HepG2 (cell line): Measurements from ENCODE around the gene CACNG1.

Experiments used
- ETS1 ChIP-seq: sonication (generic); formaldehyde crosslinking; IDR thresholded peaks from 2 replicates; pipeline ENCODE4 v1.4.0; 2020; ENCODE audit warnings: missing genetic modification reagents
- IRF9 ChIP-seq: sonication (generic); formaldehyde crosslinking; IDR thresholded peaks from 2 replicates; pipeline ENCODE4 v1.8.0; 2022; ENCODE audit warnings: missing genetic modification reagents, mild to moderate bottlenecking, borderline replicate concordance
- KDM5A ChIP-seq: fragments of 200-600 bp; sonication (generic); IDR thresholded peaks from 2 replicates; pipeline ENCODE4 v1.7.0; 2018; ENCODE audit warnings: antibody characterized with exemption, mild to moderate bottlenecking, low read length, borderline replicate concordance
- MYPOP ChIP-seq: sonication (generic); formaldehyde crosslinking; IDR thresholded peaks from 2 replicates; pipeline ENCODE4 v1.8.1; 2023; ENCODE audit warnings: mild to moderate bottlenecking, moderate library complexity, missing genetic modification reagents
- POLR2A ChIP-seq, 2 experiments: IDR thresholded peaks; 2 replicates each; pipeline ENCODE4 v1.6.1; 2011; ENCODE audit warnings: low read depth in 2 of 2, low read length in 2 of 2, mild to moderate bottlenecking in 1 of 2, moderate library complexity in 1 of 2; ENCODE audit not compliant: insufficient read depth in 1 of 2
- POLR2AphosphoS5 ChIP-seq: IDR thresholded peaks from 2 replicates; pipeline ENCODE4 v1.6.1; 2012; ENCODE audit warnings: low read depth, low read length
- RELA ChIP-seq: sonication (generic); formaldehyde crosslinking; IDR thresholded peaks from 2 replicates; pipeline ENCODE4 v1.4.0; 2020; ENCODE audit warnings: missing genetic modification reagents
- TCF12 ChIP-seq, 2 experiments: fragments of 450-650 bp in 1 of 2; sonication (generic) in 1 of 2; formaldehyde crosslinking in 1 of 2; IDR thresholded peaks; 2 replicates each; pipeline versions ENCODE4 v1.6.1 to v1.8.0; 2017 to 2022; ENCODE audit warnings: antibody characterized with exemption in 1 of 2, mild to moderate bottlenecking in 1 of 2, missing genetic modification reagents in 1 of 2, moderate library complexity in 1 of 2
- ZBTB49 ChIP-seq: sonication (generic); formaldehyde crosslinking; IDR thresholded peaks from 2 replicates; pipeline ENCODE4 v1.4.0; 2020; ENCODE audit warnings: missing genetic modification reagents, borderline replicate concordance
- ZNF598 ChIP-seq: sonication (generic); formaldehyde crosslinking; IDR thresholded peaks from 2 replicates; pipeline ENCODE4 v1.5.1; 2020; ENCODE audit warnings: mild to moderate bottlenecking, missing genetic modification reagents, borderline replicate concordance
- TF ChIP-seq, protein P1 (sequence below): sonication (generic); formaldehyde crosslinking; IDR thresholded peaks from 2 replicates; pipeline ENCODE4 v1.4.0; 2020; ENCODE audit warnings: missing genetic modification reagents, mild to moderate bottlenecking, borderline replicate concordance

- TF ChIP-seq, protein P1, sequence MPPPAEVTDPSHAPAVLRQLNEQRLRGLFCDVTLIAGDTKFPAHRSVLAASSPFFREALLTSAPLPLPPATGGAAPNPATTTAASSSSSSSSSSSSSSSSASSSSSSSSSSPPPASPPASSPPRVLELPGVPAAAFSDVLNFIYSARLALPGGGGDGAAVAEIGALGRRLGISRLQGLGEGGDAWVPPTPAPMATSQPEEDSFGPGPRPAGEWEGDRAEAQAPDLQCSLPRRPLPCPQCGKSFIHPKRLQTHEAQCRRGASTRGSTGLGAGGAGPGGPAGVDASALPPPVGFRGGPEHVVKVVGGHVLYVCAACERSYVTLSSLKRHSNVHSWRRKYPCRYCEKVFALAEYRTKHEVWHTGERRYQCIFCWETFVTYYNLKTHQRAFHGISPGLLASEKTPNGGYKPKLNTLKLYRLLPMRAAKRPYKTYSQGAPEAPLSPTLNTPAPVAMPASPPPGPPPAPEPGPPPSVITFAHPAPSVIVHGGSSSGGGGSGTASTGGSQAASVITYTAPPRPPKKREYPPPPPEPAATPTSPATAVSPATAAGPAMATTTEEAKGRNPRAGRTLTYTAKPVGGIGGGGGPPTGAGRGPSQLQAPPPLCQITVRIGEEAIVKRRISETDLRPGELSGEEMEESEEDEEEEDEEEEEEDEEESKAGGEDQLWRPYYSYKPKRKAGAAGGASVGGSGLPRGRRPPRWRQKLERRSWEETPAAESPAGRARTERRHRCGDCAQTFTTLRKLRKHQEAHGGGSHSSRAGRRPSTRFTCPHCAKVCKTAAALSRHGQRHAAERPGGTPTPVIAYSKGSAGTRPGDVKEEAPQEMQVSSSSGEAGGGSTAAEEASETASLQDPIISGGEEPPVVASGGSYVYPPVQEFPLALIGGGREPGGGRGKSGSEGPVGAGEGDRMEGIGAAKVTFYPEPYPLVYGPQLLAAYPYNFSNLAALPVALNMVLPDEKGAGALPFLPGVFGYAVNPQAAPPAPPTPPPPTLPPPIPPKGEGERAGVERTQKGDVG (CRISPR knock-in tag): no peak
- TF ChIP-seq ZBTB49 (CRISPR knock-in tag) (no peak), RELA (no peak), TCF12 (IDR thresholded peaks at IDR 0.05) (no peak), TCF12 (CRISPR knock-in tag; IDR thresholded peaks at IDR 0.05) (no peak), ZNF598 (CRISPR knock-in tag) (no peak), MYPOP (no peak), ETS1 (no peak), KDM5A (no peak), IRF9 (CRISPR knock-in tag) (no peak), POLR2AphosphoS5 (no peak), POLR2A (IDR thresholded peaks at IDR 0.05; ENCODE audit: insufficient read depth in 1 of 2, low read depth in 2 of 2, low read length in 2 of 2) (no peak)
These were observed 10.3 kb downstream of the CACNG1 start for GRCh38 chr17:67054608-67055007.
